ENCODE measurements around the gene SORCS2. TPM values are rescaled to one million over a fixed set of nuclear protein-coding genes. Genes with fewer than 3 reads are reported as not detected.

Gene SORCS2
- total RNA-seq, 1 donor from 2014 or later, result 10.9 TPM

- H3K4me3 Mint-ChIP-seq (ENCODE audit: unreplicated experiment), result no peak overlapping the region
- H3K4me1 Mint-ChIP-seq (ENCODE audit: low read depth), result peaks cover 7% of the 10 kb centered on the region
- H3K9me3 Mint-ChIP-seq (ENCODE audit: low read depth), result no peaks in the 10 kb centered on the region
- TF ChIP-seq, protein P1, sequence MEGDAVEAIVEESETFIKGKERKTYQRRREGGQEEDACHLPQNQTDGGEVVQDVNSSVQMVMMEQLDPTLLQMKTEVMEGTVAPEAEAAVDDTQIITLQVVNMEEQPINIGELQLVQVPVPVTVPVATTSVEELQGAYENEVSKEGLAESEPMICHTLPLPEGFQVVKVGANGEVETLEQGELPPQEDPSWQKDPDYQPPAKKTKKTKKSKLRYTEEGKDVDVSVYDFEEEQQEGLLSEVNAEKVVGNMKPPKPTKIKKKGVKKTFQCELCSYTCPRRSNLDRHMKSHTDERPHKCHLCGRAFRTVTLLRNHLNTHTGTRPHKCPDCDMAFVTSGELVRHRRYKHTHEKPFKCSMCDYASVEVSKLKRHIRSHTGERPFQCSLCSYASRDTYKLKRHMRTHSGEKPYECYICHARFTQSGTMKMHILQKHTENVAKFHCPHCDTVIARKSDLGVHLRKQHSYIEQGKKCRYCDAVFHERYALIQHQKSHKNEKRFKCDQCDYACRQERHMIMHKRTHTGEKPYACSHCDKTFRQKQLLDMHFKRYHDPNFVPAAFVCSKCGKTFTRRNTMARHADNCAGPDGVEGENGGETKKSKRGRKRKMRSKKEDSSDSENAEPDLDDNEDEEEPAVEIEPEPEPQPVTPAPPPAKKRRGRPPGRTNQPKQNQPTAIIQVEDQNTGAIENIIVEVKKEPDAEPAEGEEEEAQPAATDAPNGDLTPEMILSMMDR (IDR thresholded peaks at IDR 0.05), result no peak
- H3K27me3 Mint-ChIP-seq (ENCODE audit: low read depth), result peaks cover 23% of the 10 kb centered on the region
- no peaks in the 10 kb centered on the region for H3K36me3 Mint-ChIP-seq (ENCODE audit: low read depth)
- DNase-seq (ENCODE audit: low spot score), result peak; percentile 65
- H3K27ac Mint-ChIP-seq (ENCODE audit: unreplicated experiment), result no peak overlapping the region
Observed at GRCh38 chr4:7381221-7381889, 189.0 kb downstream of the SORCS2 start.

- peaks cover 23% of the 10 kb centered on the region for H3K27me3 Mint-ChIP-seq (ENCODE audit: low read depth)
Observed at GRCh38 chr4:7381890-7382633, 189.7 kb downstream of the SORCS2 start.

DNA sequence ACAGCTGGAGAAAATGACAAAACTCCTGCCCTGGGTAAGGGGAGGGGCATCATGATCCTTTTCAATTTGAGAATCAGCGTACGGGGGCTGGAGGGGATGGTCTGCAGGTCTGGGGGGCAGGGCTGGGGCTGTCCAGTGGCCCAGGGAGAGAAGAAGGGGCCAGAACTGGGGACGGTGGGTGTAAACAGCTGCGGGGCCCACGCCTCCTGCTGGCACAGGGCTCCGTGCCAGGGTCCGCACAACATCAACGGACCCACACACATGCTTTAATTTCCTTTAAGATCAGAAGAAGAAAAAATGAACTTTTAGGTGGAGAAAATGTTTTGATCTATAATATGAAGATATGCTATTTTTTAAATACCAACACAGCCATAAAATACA lies 190.3 kb downstream of the SORCS2 start:
- DNase-seq (ENCODE audit: low spot score), result peak; percentile 37
- Mint-ChIP-seq H3K27ac (ENCODE audit: unreplicated experiment) (no peak overlapping the region), H3K36me3 (ENCODE audit: low read depth) (no peaks in the 10 kb centered on the region), H3K4me1 (ENCODE audit: low read depth) (peaks cover 7% of the 10 kb centered on the region), H3K4me3 (ENCODE audit: unreplicated experiment) (no peak overlapping the region), H3K9me3 (ENCODE audit: low read depth) (no peaks in the 10 kb centered on the region), H3K27me3 (ENCODE audit: low read depth) (peaks cover 23% of the 10 kb centered on the region)
- TF ChIP-seq, protein P1 (IDR thresholded peaks at IDR 0.05), result no peak

More at GRCh38 chr4:7381890-7382633, 189.7 kb downstream of the SORCS2 start:
- Mint-ChIP-seq H3K4me3 (ENCODE audit: unreplicated experiment) (no peak overlapping the region), H3K9me3 (ENCODE audit: low read depth) (no peaks in the 10 kb centered on the region), H3K36me3 (ENCODE audit: low read depth) (no peaks in the 10 kb centered on the region), H3K27ac (ENCODE audit: unreplicated experiment) (no peak overlapping the region), H3K4me1 (ENCODE audit: low read depth) (peaks cover 7% of the 10 kb centered on the region)
- DNase-seq (ENCODE audit: low spot score), result peak; percentile 67
- TF ChIP-seq, protein P1 (IDR thresholded peaks at IDR 0.05), result no peak

- Mint-ChIP-seq H3K27me3 (ENCODE audit: low read depth) (peaks cover 23% of the 10 kb centered on the region), H3K27ac (ENCODE audit: unreplicated experiment) (no peak overlapping the region), H3K9me3 (ENCODE audit: low read depth) (no peaks in the 10 kb centered on the region), H3K4me3 (ENCODE audit: unreplicated experiment) (no peak overlapping the region), H3K36me3 (ENCODE audit: low read depth) (no peaks in the 10 kb centered on the region), H3K4me1 (ENCODE audit: low read depth) (peaks cover 7% of the 10 kb centered on the region)
- peak; percentile 29 for DNase-seq (ENCODE audit: low spot score)
- TF ChIP-seq, protein P1 (IDR thresholded peaks at IDR 0.05), result no peak
Observed at GRCh38 chr4:7383266-7383665, 190.9 kb downstream of the SORCS2 start.

GRCh38 chr4:7384003-7384928 lies 191.9 kb downstream of the SORCS2 start:
- Mint-ChIP-seq H3K4me1 (ENCODE audit: low read depth) (peaks cover 7% of the 10 kb centered on the region), H3K27ac (ENCODE audit: unreplicated experiment) (no peak overlapping the region), H3K9me3 (ENCODE audit: low read depth) (no peaks in the 10 kb centered on the region), H3K36me3 (ENCODE audit: low read depth) (no peaks in the 10 kb centered on the region), H3K27me3 (ENCODE audit: low read depth) (peaks cover 25% of the 10 kb centered on the region), H3K4me3 (ENCODE audit: unreplicated experiment) (no peak overlapping the region)
- TF ChIP-seq, protein P1 (IDR thresholded peaks at IDR 0.05), result no peak
- DNase-seq (ENCODE audit: low spot score), result peak; percentile 83

Data from chondrocyte (in vitro differentiated cells).